Hepatocyte (in vitro differentiated cells): ENCODE results near the gene RASAL2.

ENCODE experiments used
- CTCF ChIP-seq: fragments of 200-600 bp; sonication (generic); IDR thresholded peaks from 2 replicates; pipeline ENCODE4 v1.5.1; 2016; ENCODE audit warnings: antibody characterized with exemption, mild to moderate bottlenecking; ENCODE audit not compliant: poor library complexity
- EZH2 ChIP-seq: fragments of 200-600 bp; sonication (generic); IDR thresholded peaks from 2 replicates; pipeline ENCODE4 v1.6.1; 2016; ENCODE audit warnings: antibody characterized with exemption, mild to moderate bottlenecking, borderline replicate concordance
- EZH2phosphoT487 ChIP-seq: fragments of 200-600 bp; sonication (generic); IDR thresholded peaks from one replicate; pipeline ENCODE4 v1.6.1; 2018; ENCODE audit warnings: antibody characterized with exemption, mild to moderate bottlenecking, low read depth, moderate library complexity; ENCODE audit not compliant: unreplicated experiment, severe bottlenecking

DNA sequence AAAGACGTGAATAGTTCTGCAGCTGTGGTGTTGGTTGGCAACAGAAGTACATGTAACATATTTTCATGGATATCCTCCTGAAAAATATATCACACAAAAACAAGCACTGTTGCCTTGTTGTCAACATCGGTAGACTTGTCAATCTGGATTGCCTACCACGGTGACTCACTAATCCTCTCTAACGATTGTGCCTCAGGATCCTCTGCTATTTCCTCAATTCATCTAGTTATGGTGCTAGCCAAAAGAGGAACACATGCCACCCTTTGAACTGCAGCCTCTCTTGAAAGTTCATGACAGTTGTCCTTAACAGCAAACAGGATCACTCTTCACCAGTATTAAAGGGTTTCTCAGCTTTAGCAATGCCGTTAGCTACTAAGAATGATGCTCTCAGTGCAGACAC is 25.7 kb downstream of the RASAL2 start:
- TF ChIP-seq EZH2 (no peak), CTCF (no peak), EZH2phosphoT487 (no peak)
